ENCODE measurements around the gene LMO4. TPM values are rescaled to one million over a fixed set of nuclear protein-coding genes. Genes with fewer than 3 reads are reported as not detected.

The LMO4 gene
- total RNA-seq, 1 donor from 2014 or later: 53.8 TPM

- TF ChIP-seq POLR2A (IDR thresholded peaks at IDR 0.05): no peak
- no peak for TF ChIP-seq POLR2AphosphoS5 (IDR thresholded peaks at IDR 0.05; ENCODE audit: insufficient read depth in 1 of 2, low read depth in 1 of 2)
- no peak for TF ChIP-seq CTCF (IDR thresholded peaks at IDR 0.05)
- H3K9me3 ChIP-seq: no peaks in the 10 kb centered on the region
- no peaks in the 10 kb centered on the region for H3K36me3 ChIP-seq
These were observed 38.9 kb downstream of the LMO4 start for GRCh38 chr1:87367549-87367948.

GRCh38 chr1:87368907-87369306, 40.2 kb downstream of the LMO4 start:
- intact Hi-C loops (cut with DNase I): no loop called here
- TF ChIP-seq POLR2AphosphoS5 (IDR thresholded peaks at IDR 0.05; ENCODE audit: insufficient read depth in 1 of 2, low read depth in 1 of 2) (no peak), POLR2A (IDR thresholded peaks at IDR 0.05) (no peak), CTCF (IDR thresholded peaks at IDR 0.05) (no peak)
- no peaks in the 10 kb centered on the region for H3K27me3 ChIP-seq
- no peaks in the 10 kb centered on the region for H3K4me1 ChIP-seq
- no peak overlapping the region for H3K4me3 ChIP-seq
- H3K36me3 ChIP-seq: no peaks in the 10 kb centered on the region
- H3K27ac ChIP-seq: no peak overlapping the region
- DNase-seq (ENCODE audit: extremely low spot score in 2 of 2): no peak
- H3K9me3 ChIP-seq: no peaks in the 10 kb centered on the region

More at GRCh38 chr1:87367549-87367948, 38.9 kb downstream of the LMO4 start:
- H3K4me1 ChIP-seq: no peaks in the 10 kb centered on the region
- intact Hi-C loops (cut with DNase I): no loop called here
- H3K4me3 ChIP-seq: no peak overlapping the region
- DNase-seq (ENCODE audit: extremely low spot score in 2 of 2): no peak
- no peak overlapping the region for H3K27ac ChIP-seq
- H3K27me3 ChIP-seq: no peaks in the 10 kb centered on the region

- TF ChIP-seq CTCF (IDR thresholded peaks at IDR 0.05) (no peak), POLR2AphosphoS5 (IDR thresholded peaks at IDR 0.05; ENCODE audit: insufficient read depth in 1 of 2, low read depth in 1 of 2) (no peak), POLR2A (IDR thresholded peaks at IDR 0.05) (no peak)
- no peak for DNase-seq (ENCODE audit: extremely low spot score in 2 of 2)
- no peaks in the 10 kb centered on the region for H3K36me3 ChIP-seq
- no peaks in the 10 kb centered on the region for H3K4me1 ChIP-seq
- H3K27ac ChIP-seq: no peak overlapping the region
- H3K9me3 ChIP-seq: no peaks in the 10 kb centered on the region
- intact Hi-C loops (cut with DNase I): no loop called here
- H3K4me3 ChIP-seq: no peak overlapping the region
- H3K27me3 ChIP-seq: no peaks in the 10 kb centered on the region
These were observed 41.2 kb downstream of the LMO4 start for GRCh38 chr1:87369736-87370478.

- Histone ChIP-seq H3K27ac (no peak overlapping the region), H3K9me3 (no peaks in the 10 kb centered on the region), H3K4me3 (no peak overlapping the region), H3K4me1 (no peaks in the 10 kb centered on the region), H3K27me3 (no peaks in the 10 kb centered on the region), H3K36me3 (no peaks in the 10 kb centered on the region)
- intact Hi-C loops (cut with DNase I): no loop called here
- TF ChIP-seq CTCF (IDR thresholded peaks at IDR 0.05): no peak
- no peak for TF ChIP-seq POLR2AphosphoS5 (IDR thresholded peaks at IDR 0.05; ENCODE audit: insufficient read depth in 1 of 2, low read depth in 1 of 2)
- no peak for TF ChIP-seq POLR2A (IDR thresholded peaks at IDR 0.05)
- DNase-seq (ENCODE audit: extremely low spot score in 2 of 2): no peak
These were observed 41.9 kb downstream of the LMO4 start for GRCh38 chr1:87370544-87370943.

GRCh38 chr1:87379306-87379705, 50.6 kb downstream of the LMO4 start:
- DNase-seq (ENCODE audit: extremely low spot score in 2 of 2): no peak
- H3K9me3 ChIP-seq: no peaks in the 10 kb centered on the region
- no peaks in the 10 kb centered on the region for H3K36me3 ChIP-seq
- H3K4me3 ChIP-seq: no peak overlapping the region
- intact Hi-C loops (cut with DNase I): no loop called here
- H3K4me1 ChIP-seq: no peaks in the 10 kb centered on the region
- TF ChIP-seq POLR2AphosphoS5 (IDR thresholded peaks at IDR 0.05; ENCODE audit: insufficient read depth in 1 of 2, low read depth in 1 of 2): no peak
- no peak for TF ChIP-seq CTCF (IDR thresholded peaks at IDR 0.05)
- no peak for TF ChIP-seq POLR2A (IDR thresholded peaks at IDR 0.05)
- H3K27ac ChIP-seq: no peak overlapping the region
- H3K27me3 ChIP-seq: no peaks in the 10 kb centered on the region

Data from vagina (tissue), 2 donors.